OCI-LY7 (cell line): ENCODE data around the gene ADAMTS17.

Experiments
- CTCF ChIP-seq: fragments of 200-600 bp; sonication (generic); conservative IDR thresholded peaks from 2 replicates; pipeline ENCODE4 v1.5.1; 2014; ENCODE audit warnings: mild to moderate bottlenecking, antibody characterized with exemption, low read length, moderate library complexity, mixed read lengths
- EZH2phosphoT487 ChIP-seq: fragments of 200-600 bp; sonication (generic); IDR thresholded peaks from 2 replicates; pipeline ENCODE4 v1.6.1; 2018; ENCODE audit warnings: low read depth, borderline replicate concordance, mild to moderate bottlenecking, mixed run types, antibody characterized with exemption, low read length, moderate library complexity, mixed read lengths

- TF ChIP-seq CTCF (no peak), EZH2phosphoT487 (no peak)
These were observed 8.5 kb downstream of the ADAMTS17 start for GRCh38 chr15:100333236-100333635.
